CD4-positive, alpha-beta T cell treated with Interleukin-15 for 4 hours (primary cell): ENCODE data around the gene NT5DC4.
A peak's percentile ranks its signal among the peaks of the same experiment; 100 is the strongest.

Source experiments
- DNase-seq: peaks from one replicate; pipeline ENCODE4 v3.0.0-alpha.2; 2020; ENCODE audit warnings: low spot score

NT5DC4 gene

DNA sequence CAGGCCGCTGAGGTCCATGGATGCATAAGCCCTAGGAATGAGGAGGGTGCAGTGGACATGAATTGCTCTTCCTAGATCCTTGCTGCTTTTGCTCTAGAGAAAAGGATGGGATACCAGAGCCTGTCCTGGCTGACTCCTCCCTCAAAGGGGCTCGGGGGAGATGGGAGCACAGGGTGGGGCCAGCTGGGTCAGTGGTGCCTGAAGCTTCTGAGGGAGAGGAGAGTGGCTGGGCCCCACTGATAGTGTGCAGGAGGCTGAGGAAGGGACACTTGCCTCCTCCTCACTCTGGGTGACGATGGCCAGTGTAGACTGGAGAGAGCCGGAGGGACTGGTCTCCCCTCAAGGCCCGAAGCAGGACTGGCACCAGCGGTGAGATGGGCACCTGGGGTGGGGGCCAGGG, at the start of gene NT5DC4:
Gene NT5DC4, plus strand, starts transcription at position 236 of the 400 bp plus-strand sequence. Its CDS starts 60 bp downstream, at position 296.
- DNase-seq = no peak

DNA sequence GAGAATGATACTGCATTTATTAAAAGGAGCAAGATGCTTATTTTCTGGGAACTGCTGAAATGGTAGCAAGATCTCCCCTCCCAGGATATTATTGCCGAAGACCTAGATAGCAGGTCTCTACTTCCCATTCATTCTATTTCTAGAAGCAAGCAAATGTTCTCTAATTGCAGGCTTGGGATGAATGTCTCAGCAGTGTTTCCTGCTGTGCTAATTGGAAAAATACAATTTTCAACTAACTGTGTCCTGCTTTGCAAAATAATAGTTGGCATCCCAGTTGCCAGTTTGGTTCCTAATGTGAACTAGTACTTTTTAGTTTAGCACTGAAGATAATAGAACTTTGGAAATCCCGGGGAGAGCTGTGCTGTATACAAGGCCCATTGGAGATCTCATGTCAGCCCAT, 49.0 kb upstream of the NT5DC4 start:
- DNase-seq = no peak

DNA sequence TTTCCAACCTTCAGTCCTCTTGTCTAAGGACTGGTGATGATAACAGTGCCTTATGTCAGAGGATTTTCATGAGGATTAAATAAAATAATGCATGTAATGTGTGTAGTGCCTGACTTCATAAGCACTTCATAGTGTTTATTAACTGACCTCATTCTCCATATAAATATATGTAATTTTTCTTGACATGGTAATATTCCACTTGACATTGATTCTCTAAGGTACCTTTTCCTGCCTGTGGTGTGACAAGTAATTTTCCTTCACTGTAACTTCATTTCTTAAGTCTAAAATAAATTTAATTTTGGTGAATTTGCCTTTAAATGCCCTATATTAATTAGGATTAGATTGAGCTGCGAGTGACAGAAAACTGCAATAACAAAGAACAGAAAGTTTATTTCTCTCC, 47.8 kb upstream of the NT5DC4 start:
- no peak for DNase-seq

DNA sequence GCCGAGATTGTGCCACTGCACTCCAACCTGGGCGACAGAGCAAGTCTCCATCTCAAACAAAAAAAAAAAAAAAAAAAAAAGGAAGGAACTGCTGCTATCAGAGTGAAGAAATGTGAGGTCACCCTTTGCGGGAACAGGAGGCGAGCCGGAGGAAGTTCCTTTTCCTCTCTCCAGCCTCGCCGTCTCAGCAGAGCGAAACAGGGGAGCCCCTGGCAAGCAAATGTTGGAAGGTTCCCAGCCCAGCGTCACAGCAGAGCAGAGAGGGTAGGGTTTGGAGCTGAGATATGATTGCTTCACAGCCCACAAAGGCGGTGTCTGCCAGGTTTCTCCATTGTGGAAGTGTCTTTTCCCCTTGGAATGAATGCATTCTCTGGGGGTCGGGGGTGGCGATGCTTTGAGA, 46.6 kb upstream of the NT5DC4 start:
- no peak for DNase-seq

DNA sequence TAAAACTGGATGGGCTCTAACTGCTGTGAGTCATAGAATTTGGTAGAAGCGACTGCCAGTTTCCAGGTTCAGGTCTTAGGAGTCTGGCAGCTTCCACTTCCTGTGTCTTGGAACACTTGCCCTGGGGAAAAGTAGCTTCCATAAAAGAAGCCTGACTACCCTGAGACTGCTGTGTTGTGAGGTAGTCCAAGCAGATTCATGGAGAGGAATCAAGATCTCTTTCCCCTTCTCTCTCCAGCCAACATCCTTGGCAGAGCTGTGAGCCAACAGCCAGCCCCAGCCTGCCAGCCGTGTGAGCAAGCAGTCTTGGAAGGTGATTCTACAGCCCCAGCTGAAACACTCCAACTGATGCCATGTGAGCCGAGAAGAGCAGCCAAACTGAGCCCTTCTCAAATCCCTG, 41.3 kb upstream of the NT5DC4 start:
- no peak for DNase-seq

DNA sequence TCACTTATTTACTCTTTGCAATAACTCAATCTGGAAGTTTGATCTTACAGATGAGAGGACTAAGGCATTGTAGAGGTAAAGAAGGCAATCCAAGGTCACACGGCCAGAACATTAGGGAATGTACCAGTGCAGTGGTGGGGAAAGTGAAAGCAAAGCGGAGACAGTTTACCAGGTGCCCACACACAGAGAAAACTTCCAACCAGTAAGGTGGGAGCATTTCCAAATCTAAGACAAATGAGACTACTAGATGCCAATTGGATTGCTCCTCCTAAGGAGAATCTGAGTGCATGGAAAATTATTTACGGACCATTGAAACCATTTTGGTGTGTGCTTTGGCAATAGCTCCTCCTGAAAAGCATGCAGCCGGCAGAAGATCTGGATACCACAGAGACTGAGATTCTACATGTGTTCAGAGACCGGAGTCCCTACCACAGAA, 40.1 kb upstream of the NT5DC4 start:
- DNase-seq = no peak

DNA sequence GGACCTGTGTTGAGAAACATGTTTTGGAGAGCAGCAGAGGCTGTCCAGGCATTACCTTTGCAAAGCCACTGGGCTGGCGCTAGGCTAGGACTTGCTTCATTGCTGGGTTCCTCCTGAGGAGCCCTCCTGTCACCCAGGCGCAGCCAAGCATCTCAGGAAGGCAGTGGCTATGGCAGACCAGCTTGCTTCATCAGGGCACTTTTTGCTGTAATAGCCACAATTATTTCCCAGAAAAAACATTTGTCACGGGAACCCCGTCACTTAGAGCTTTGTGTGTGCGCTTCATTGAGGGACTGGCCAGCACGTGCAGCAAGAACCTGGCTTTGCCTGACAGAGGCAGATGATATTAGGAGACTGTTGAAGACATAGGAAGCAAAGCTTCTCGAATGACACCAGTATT, 38.7 kb upstream of the NT5DC4 start:
- no peak for DNase-seq

DNA sequence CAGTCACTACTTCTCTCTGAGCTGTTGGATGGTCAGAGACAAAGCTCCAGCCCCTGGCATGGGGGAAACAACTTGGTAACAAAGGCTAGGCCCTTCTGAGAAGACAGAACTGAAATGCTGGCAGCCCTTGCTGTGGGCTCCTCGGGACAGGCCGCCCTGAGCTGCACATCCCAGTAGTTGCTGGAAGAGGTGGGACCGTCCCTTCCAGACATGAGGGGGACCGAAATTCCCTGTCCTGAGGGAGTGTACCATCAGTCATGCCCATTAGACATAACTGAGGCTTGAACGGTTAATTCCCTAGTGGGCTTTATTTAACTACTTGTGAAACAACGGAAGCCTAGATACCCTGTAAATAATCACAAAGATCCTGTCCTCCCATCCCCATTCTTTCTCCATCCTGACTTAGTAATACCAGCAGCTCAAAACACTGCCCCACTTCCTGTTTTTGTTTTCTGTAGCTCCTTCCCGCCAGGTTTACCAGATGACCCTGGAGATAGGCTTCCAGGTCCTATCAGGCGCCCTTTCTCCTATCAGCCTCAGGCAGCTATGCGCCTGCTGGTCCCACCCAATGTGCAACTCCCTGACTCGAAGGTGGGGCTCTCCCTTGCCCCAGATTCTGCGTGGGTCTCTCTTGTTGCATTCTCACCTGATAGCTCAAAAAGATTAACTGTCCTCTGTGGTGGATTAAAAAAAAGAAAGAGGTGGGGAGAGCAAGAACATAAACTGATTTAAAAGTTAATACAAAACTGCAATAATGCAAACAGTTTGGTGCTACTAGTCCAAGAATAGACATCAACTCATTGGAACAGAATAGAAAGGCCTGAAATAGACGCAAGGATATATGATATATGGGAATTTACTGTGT, 37.0 kb upstream of the NT5DC4 start:
- no peak for DNase-seq

DNA sequence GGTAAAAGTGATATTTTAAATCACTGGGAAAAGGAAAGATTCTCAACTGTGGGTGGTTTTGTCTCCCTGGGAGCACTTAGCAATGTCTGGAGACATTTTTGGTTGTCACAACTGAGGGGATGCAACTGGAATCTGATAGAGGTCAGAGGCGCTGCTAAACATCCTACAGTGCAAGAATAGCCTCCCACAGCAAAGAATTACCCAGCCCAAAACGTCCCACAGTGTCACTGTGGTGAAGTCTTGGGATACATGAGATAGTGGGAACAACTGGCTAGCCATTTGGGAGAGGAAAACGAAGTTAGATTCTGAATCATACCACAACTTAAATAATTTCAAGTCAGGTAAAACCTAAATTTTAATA, 36.4 kb upstream of the NT5DC4 start:
- no peak for DNase-seq

DNA sequence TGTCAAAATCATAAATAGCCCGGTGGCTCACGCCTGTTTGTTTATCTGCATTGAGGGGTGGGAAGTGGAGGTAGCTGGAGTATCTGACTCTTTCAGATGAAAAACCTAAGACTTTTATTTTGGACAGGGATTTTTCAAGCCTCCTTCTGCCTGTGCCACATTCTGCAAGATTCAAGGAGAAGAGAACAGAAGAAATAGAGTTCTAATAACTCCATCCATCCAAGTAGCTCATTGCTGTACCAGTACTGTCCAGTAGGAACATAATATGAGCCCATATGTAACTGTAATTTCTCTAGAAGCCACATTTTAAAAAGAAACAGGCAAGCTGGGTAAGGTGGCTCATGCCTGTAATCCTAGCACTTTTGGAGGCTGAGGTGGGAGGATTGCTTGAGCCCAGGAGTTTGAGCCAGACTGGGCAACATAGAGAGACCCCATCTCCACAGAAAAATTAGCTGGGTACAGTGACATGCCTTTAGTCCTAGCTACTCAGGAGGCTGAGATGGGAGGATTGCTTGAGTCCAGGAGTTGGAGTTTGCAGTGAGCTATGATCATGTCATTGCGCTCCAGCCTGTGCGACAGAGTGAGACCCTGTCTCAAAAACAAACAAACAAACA, 35.4 kb upstream of the NT5DC4 start:
- no peak for DNase-seq

DNA sequence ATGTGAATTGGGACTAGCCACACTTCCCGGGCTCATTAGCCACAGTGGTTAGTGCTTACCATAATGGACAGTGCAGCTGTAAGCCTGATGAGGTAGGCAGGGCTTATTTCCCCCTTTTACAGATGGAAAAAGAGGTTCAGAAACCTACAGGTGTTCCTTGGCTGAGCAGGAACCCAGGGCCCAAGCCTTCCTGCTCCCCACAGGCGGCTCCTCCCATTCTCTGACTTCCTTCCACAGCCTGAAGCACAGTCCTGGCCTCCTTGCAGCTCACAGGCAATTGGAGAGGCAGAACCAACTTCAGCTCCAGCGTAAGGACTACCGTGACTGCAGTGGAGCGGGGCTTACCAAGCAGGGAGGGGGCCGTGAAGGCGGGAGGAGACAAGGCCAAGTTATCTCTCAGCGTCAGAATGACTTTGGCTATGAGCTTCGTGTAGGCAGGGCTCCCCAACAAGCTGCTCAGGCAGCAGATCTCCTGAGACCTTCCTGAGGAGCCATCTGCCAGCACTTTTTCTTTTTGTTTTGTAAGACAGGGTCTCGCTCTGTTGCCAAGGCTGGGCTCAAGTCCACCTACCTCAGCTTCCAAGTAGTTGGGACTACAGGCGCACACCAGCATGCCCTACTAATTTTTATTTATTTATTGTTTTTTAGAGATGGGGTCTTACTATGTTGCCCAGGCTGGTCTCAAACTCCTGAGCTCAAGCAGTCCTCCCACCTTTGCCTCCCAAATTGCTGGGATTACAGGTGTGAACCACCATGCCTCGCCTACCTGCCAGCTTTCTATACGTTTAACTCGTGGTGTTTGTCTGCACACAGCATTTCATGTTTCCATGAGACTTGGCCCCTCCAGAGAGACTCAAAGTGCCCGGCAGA, 34.2 kb upstream of the NT5DC4 start:
- no peak for DNase-seq

DNA sequence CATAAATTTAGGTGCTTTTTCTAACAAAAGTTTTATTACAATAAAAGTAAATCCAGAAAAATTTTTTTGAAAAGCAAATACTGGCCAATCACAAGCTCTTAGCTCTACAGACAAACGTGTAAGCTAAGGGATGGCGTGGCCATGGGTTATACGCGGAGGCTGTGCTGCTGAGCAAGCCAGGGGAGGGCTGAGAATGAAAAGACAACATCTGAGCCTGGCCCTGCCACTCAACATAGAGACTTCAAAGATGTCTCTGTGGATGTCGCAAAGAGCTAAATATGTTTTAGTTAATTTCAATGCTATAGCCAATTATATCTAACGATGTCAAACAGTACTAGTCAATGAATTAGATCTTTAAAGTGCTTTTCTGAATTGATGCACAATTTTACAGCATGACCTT, 33.3 kb upstream of the NT5DC4 start:
- no peak for DNase-seq

DNA sequence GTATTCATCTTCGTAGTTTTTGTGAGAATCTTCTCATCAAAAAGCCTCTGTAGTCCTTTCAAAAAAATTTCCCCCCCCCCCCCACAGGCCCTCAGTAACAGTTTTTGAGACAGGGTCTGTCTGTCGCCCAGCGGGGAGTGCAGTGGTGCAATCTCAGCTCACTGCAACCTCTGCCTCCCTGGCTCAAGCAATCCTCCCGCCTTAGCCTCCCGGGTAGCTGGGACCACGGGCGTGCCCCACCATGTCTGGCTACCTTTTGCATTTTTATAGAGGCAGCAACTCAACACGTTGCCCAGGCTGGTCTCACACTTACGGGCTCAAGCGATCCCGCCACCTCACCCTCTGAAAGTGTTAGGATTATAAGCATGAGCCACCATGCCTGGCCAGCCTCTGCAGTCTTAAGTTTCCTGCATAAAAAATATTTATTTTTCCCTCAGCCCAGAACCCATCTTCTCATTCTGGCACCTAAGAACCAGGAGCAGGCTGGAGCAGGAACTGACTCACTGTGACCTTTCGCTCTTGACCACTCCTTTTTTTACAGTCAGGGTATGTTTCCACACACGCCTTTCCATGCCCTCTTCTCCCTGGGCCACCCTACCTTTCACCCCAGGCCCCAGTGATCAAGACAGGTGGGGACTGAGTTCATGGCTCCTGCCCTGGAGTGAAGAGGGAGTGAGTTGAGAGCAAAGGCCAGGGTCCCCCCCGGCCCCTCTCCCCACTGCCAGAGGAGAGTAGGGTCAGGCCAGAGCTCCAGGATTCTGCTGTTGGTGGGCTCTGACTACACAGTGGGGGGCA, 32.5 kb upstream of the NT5DC4 start:
- DNase-seq = no peak

DNA sequence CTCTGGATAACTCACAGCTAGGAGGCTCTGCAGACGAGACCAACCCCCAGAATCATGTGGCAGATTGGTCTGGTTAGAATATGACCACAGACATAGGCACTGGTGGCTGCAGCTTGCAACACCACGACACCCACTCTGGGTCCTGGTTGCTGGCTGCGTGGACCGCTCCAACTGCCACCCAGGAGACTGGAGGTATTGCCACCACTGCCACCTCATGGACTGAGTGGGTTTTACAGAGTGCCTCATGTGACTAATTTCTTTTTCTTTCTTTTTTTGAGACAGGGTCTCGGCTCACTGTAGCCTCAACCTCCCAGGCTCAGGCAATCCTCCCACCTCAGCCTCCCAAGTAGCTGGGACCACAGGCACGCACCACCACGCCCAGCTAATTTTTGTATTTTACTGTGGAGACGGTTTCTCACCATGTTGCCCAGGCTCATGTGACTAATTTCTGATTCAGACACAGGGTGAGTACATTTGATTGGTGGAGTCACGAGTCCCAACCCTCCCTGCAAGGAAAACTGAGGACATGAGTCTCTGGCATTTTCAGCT, 29.9 kb upstream of the NT5DC4 start:
- peak; percentile 69 for DNase-seq

DNA sequence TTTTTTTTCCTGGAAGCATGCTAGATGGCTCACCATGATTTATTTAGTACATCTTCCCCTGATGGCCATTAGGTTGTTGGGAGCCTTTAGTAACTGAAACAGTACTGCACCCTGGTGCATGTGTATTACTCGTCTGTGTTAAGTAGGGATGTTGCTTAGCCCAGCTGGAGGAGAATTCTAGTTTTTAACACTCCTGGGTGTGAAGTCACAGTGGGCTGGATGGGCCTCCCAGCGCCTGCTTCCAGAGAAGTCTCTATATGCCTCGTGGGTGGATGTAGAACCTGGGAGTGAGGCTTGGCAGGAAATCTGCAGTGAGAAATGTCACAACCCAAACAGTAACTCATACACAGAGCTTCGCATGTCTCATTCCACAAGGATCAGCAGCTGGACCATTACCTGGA, 28.9 kb upstream of the NT5DC4 start:
- DNase-seq = no peak

DNA sequence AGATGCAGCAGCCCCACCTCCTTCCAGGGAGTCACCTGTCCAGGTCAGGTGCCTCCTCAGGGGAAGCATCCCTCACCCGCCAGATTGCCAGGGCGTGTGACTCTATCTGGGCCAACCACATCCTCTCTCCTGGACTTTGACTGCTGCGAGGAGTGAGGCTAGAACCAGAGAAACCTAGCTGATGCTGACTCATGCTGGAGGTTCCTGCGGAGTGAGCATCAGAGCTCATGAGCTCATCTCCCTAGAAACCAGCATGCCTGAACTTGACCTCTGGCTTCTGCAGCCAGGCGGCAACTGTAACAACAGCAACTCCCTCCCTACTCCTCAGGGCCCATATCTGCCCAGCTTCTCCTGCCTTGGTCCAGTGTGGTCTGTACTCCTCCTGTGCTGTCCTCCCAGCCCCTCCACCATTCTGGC, 28.3 kb upstream of the NT5DC4 start:
- DNase-seq = peak; percentile 69

DNA sequence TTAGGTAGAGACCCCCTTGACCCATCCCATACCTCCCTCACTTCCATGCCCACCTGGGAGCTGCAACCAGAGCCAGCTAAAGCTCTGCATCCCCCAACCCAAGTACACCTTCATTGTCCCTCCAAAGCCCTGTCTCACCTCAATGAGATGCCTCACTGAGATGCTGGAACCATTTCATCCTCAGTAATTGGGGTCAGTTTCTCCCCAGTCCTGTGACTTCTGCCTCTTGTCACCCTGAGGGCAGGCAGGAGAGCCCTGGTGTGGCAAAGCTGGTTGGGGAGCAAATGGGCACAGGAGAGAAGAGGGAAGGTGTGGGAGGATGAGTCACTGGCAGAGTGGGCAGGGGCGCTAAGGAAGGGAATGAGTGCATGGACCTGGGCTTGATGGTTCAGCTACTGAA, 27.9 kb upstream of the NT5DC4 start:
- no peak for DNase-seq

DNA sequence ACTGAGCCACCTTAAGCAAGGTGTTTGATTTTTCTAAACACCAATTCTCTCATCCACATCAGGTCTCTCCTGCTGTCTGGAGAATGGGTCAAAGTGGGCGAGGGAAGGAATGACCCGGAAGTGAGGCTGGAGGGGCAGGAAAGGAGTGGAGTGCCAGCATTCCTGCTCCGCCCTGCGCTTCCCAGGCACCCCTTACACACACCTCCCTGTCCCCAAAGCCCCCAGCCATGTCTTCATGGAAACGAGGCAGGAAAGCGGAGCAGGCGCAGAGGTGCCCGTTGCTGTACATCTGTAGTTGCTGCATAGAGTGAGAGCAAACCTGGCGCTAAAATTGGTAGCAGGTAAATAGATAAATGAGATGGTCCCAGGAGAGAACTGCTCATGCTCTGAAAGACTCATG, 27.2 kb upstream of the NT5DC4 start:
- DNase-seq = no peak

DNA sequence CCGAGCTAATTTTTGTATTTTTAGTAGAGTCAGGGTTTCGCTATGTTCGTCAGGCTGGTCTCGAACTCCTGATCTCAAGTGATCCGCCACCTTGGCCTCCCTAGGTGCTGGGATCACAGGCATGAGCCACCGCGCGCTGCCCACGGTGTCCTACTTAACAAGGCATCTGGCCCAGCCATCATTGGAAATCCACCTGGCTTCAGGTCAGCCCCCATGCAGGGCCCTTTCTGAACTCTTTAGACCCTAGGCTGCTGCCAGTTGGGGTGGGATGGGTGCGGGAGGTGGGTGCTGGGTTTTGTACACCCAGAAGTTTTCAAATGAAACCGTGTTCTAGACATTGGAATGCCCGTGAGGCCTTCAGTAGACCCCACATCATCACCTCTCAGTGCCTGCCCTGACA, 26.6 kb upstream of the NT5DC4 start:
- DNase-seq = no peak

DNA sequence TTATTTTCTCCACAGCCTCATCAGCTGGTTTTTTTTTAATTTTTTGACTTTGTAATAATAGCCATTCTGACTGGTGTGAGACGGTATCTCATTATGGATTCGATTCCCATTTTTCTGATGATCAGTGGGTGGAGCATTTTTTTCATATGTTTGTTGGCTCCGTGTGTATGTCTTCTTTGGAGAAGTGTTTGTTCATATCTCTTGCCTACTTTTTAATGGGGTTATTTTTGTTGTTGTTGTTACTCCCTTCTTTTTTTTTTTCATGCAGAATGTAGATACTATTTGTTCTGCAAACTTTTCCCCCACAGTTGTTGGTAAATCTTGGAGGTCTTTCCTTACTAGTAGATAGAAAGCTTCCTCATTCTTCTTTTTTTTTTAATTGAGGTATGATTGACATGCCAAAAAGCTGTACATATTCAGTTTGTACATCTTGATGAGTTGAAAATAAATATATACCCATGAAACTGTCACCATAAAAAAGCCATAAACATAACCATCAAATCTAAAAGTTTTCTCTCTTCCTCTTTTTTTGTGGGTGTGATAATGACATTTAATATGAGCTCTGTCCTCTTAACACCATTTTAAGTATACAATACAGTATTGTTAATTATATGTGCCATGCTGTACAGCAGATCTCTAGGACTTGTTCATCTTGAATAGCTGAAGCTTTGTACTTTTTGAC, 21.8 kb upstream of the NT5DC4 start:
- no peak for DNase-seq
